Amygdala (tissue), 56 donors: ENCODE data around the gene TBC1D22A.

Source experiments
- DNase-seq, 56 donors: peaks; one replicate each; lab custom pipeline; 2025; lab: John Stamatoyannopoulos, UW

Gene TBC1D22A

GRCh38 chr22:46996595-46997310 is 234.3 kb downstream of the TBC1D22A start:
- DNase-seq = no peak

DNA sequence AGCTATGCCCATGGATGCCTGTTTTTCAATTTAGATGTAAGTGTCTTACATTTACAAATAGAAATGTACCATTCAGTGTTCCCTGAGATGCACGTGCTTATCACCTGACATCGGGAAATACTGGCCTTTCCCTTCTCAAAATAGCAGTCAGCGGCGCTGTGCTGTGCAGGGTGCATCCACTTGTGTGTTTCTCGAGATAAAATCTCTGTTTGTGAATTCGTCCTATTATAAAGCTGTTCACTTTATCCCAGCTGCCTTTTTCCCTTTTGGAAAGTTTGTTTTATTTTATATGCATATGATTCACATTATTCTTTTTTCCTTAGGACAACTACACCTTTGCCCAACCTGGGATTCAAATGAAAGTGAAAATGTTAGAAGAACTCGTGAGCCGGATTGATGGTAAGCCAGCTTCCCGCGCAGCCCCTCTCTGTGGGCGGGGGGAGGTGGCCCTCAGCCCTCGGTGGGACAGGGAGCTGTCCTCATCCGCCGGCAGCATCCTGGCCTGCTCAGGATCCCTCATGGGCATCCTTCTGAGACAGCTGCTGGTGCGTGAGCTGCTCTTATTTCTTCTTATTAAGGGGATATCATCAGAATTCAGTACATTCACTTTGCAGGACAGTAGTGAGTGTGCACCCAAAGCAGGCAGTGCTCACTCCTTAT is 235.0 kb downstream of the TBC1D22A start:
- no peak for DNase-seq

DNA sequence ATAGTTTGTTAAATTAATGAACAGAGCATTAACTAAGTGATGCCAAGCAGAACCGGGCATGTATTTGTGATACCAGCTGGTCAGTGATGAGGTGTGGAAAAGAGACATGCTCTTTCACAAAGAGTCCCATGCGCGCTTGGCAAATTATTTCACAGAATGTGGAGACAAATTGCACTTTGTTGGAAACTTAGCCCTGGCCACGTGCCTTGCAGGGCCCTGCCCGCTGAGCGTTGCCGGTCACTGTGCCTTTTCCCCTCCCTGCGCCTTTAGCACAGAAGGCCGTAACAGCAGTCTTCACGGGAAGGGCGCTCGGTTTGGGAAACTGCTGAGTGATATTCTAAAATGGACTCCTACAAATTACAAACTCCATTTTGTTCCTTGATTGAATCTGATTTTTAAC is 235.9 kb downstream of the TBC1D22A start:
- DNase-seq = no peak

DNA sequence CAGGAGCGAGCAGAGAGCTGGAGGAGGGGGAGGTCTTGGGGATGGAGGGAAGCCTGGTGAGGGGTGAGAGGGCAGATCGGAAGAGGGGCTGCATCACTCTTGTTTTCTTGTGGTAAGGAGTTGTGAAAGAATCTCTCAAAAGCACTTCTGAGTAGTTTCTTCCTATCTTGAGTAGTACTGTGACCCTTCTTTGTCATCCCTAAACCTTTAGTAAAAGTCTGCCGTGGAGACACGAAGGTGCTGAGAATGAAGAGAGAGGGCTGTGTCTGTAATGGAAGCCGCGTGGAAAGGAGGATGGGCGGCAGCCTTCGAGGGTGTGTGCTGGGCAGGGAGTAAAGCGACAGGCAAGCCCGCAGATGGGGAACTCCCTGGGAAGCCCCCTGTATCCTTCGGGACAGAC is 237.8 kb downstream of the TBC1D22A start:
- DNase-seq = no peak

- DNase-seq = no peak
Observed at GRCh38 chr22:47000888-47001287, 238.4 kb downstream of the TBC1D22A start.

DNA sequence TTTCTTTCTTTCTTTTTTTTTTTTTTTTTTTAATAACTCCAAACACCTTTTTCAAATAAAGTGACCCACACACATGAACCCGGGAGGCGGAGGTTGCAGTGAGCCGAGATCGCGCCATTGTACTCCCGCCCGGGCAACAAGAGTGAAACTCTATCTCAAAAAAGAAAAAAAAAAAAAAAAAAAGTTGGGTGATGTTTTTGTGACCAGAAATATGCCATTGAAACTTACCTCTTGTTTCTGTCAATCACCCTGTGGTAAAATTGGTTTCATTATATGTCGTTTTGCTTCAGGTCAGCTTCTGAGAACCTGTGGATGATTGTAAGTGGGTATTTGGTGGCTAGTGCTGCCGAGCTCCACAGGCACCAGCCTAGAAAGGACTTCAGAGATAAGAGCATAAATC is 238.8 kb downstream of the TBC1D22A start:
- DNase-seq = no peak

- no peak for DNase-seq
Observed at GRCh38 chr22:47002692-47003091, 240.2 kb downstream of the TBC1D22A start.

DNA sequence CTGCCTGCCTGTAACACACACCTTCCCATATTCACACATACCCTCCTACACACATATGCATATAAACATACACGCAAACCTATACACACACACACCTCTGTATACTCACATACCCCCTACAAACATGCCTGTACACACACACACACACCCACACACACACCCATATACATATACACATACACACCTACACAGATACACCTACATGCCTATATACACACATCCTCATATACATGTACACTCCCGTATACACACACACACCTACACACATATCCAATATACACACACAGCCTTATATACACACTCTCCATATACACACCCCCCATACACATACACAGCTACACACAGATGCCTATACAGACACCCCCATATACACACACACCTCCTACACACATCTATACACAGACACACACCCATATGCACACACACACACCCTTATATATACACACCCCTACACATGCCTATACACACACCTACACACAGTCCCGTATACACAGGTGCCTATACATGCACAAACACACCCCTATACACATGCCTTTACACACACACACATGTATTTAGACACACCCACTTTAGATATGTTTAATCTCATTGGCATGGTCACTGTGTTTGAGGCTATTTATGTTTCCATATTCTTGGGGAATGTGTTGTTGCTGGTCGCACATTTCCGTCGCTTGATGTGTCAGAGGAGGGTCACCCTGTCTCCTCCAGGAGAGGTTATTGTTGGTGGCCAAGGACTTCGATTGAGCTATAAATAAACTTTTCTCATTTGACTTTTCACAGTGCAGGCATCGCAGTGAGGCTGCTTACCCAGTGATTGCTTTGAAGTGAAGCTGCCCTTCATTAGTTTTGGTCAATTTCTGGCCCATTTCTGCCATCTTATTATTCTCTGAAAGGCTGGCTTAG is 243.3 kb downstream of the TBC1D22A start:
- no peak for DNase-seq

- DNase-seq = no peak
Observed at GRCh38 chr22:47006433-47006832, 244.0 kb downstream of the TBC1D22A start.

DNA sequence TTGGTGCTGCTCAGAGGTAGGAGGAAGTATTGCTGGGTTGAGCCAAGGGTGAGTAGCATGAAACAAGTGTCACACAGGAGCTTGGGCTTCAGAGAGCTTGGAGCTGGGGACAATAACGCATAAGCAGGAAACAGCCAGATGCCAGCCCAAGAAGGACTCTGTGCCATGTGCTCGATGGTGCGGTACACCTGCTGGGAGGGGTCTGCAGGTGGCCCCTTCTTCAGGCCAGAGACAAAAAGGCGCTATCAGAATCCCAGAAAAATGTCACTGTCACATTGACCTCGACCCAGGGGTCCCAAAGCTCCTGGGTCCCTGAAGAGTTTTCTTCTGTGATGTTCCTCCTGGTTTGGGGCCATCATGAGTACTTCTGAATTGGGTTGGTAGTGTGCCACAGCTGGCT is 244.4 kb downstream of the TBC1D22A start:
- no peak for DNase-seq

DNA sequence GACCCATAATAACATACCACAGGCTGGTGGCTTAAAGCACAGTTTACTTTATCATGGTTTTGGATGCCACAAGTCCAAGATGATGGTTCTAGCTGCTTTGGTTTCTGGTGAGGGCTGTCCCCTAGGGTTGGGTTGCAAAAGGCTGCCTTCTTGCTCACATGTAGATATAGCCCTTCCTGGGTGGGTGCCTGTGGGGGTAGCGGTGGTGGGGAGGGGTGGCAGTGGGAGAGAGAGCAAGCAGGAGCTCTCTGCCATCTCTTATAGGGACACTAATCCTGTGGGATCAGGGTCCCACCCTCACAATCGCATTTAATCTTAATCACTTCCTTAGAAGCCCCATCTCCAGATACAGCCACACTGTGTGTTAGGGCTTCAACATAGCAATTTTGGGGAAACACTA is 245.0 kb downstream of the TBC1D22A start:
- DNase-seq = no peak

DNA sequence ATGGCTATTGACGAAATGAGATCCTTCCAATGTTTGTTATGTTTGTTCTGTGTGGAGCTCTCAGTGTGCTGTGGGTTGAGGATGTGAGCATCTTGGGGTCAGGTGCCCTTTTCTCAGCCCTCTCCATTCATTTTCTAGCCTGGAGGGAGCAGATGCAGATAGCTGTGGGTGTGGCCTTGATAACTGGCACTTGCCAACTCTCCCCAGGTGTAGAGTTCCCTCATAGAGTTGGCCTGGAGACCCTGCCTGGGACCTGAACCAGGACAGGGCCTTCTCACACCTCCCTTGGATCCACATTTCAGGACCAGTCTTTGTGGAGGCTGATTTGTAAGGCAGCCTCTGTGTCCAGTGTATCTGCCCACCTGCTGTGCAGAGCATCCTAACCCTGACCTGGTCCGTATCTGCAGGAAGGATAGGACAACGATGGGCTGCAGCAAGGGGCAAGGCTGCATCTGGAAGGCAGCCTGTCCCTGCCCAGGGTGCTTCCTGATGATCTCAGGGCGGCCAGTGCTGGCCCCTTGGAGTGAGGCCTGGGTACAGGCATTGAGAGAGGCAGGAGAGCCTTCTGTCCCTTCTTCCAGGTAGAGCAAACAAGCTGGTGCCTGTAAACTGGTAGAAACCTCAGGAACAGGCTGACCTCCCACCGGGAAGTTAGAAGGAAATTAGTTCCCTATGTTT is 245.9 kb downstream of the TBC1D22A start:
- no peak for DNase-seq

- no peak for DNase-seq
Observed at GRCh38 chr22:47009304-47010101, 247.1 kb downstream of the TBC1D22A start.

- no peak for DNase-seq
Observed at GRCh38 chr22:47010211-47010610, 247.8 kb downstream of the TBC1D22A start.

GRCh38 chr22:47011131-47011858 is 248.8 kb downstream of the TBC1D22A start:
- no peak for DNase-seq

DNA sequence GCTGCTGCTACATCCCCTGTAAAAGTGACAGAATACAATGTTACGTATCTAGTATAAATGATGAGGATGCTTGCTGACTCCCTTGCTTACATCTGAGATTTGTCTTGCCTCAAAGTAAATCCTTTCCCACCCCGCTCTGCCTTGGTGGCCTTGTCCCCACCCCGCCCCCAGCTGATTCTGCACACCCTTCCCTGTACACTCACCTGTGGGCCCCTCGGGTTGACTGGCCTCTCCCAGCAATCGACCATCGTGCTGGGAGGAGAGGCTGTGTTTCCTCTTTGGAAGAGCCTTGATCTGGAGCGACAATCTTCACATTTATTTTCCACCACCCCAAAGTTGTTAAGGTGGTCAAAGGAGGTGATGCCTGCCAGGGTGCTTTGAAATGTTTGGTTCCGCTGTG is 249.4 kb downstream of the TBC1D22A start:
- no peak for DNase-seq

DNA sequence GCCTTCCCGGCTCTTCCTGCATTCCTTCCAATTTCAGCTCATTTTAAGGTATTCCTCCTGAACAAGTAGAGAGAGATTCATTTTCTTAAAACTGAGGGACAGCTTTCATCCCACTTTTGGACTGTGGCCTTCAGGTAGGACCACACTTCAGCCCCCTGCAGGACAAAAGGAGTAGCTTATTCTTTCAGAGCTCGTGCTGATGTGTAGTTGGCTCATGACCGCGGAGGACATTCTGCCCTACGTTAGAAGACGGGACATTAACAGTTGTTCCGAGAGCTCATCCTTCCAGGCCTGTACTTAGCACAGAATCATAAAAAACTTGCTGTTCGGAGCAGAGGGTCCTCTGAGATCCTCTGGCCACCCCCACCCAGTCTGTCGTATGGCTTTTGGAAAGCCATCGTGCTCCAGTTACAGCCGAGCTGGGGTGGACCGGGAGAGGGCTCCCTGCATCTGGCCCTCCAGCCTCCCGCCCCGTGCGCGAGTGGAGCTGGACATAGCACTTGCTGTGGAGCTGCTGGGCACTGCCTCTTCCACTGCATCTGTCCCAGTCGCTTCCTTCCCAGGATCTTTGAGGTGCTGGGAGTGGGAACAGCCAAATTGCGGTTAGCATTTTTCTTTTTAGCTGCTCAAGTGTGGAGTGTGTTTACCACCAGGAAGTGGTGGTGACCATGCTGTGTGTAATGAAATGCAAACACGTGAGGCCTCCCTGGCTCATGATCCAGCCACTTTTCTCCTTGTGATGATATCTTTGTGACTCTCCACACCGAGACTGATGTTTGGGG is 250.3 kb downstream of the TBC1D22A start:
- no peak for DNase-seq

DNA sequence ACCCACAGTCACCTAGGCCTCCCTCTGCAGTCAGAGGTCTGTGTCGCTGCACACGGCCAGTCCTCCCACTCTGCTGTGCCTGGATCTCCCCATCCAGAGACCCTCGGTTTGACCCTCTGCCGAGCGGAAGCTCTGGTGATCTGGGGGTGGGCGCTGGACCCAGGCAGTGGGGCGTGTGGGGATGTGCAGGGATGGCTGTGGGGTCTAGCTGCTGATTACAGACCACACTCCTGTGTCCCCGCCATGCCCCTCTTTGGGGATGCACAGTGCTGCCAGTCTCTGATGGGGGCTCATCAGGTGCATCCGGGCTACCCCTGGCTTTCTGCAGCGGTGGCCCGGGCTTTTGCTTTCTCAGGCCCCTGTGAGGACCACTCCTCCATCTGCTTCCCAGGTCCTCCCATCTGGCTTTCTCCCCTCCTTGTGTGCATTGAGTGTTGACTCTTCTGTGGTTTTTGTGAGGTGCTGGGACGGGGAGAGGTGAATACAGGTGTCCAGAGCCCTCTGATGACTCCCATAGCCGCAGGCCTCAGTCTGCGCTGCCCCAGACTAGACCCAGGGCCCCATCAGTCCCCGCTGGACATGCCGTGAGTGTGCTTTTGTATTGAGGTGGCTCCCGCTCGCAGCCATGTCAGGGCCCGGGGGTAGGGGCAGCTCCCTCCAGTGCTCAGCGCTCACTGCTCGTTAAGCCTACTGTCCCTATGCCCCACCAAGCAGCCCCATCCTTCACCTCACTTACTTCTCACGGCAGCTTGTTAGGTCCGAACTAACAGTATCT is 251.6 kb downstream of the TBC1D22A start:
- DNase-seq = no peak
